MM.1S (cell line): Measurements from ENCODE around the gene TULP4.
"Not testable (repeated sequence)": the region's sequence is repeated elsewhere in the genome, so short reads cannot be mapped to it uniquely, and the experiment has no call there.

Experiments
- DNase-seq: peaks from one replicate; pipeline ENCODE4 v3.0.0-alpha.2; 2015
- H2AFZ ChIP-seq: fragments of 300-600 bp; sonication (generic); 2 replicates; pipeline ENCODE4 v1.6.0; 2016; ENCODE audit warnings: antibody characterized with exemption, low read length
- H3F3A ChIP-seq: fragments of 300-600 bp; sonication (generic); 2 replicates; pipeline ENCODE4 v1.6.1; 2016; ENCODE audit warnings: mild to moderate bottlenecking, antibody characterized with exemption, low read length, moderate library complexity, mixed read lengths; ENCODE audit not compliant: insufficient read depth
- H3K27ac ChIP-seq: fragments of 300-600 bp; sonication (generic); 2 replicates; pipeline ENCODE4 v1.5.1; 2016; ENCODE audit warnings: mild to moderate bottlenecking, low read length
- H3K27me3 ChIP-seq: fragments of 300-600 bp; sonication (generic); replicated peaks from 2 replicates; pipeline ENCODE4 v1.6.0; 2016; ENCODE audit warnings: low read length; ENCODE audit not compliant: insufficient read depth
- H3K36me3 ChIP-seq: fragments of 300-600 bp; sonication (generic); replicated peaks from 2 replicates; pipeline ENCODE4 v1.6.1; 2016; ENCODE audit warnings: mild to moderate bottlenecking, low read length, mixed read lengths; ENCODE audit not compliant: insufficient read depth
- H3K4me1 ChIP-seq: fragments of 300-600 bp; sonication (generic); 2 replicates; pipeline ENCODE4 v1.6.1; 2016; ENCODE audit warnings: low read length, mixed read lengths
- H3K4me2 ChIP-seq: fragments of 300-600 bp; sonication (generic); 2 replicates; pipeline ENCODE4 v1.6.0; 2016; ENCODE audit warnings: low read depth, low read length
- H3K4me3 ChIP-seq: fragments of 300-600 bp; sonication (generic); 2 replicates; pipeline ENCODE4 v1.5.1; 2016; ENCODE audit warnings: low read length, mixed read lengths
- H3K79me2 ChIP-seq: fragments of 300-600 bp; sonication (generic); 2 replicates; pipeline ENCODE4 v1.6.1; 2016; ENCODE audit warnings: mixed run types, low read length, mixed read lengths
- H3K9ac ChIP-seq: fragments of 300-600 bp; sonication (generic); 2 replicates; pipeline ENCODE4 v1.6.1; 2016; ENCODE audit warnings: low read length, mixed read lengths
- H3K9me2 ChIP-seq: fragments of 300-600 bp; sonication (generic); replicated peaks from 2 replicates; pipeline ENCODE4 v1.6.1; 2016; ENCODE audit warnings: mild to moderate bottlenecking, low read length, mixed read lengths; ENCODE audit not compliant: insufficient read depth
- H3K9me3 ChIP-seq: fragments of 300-600 bp; sonication (generic); replicated peaks from 2 replicates; pipeline ENCODE4 v1.6.1; 2016; ENCODE audit warnings: mild to moderate bottlenecking, low read length, mixed read lengths; ENCODE audit not compliant: insufficient read depth
- H4K20me1 ChIP-seq: fragments of 300-600 bp; sonication (generic); 2 replicates; pipeline ENCODE4 v1.6.1; 2016; ENCODE audit warnings: mild to moderate bottlenecking, low read length, moderate library complexity, mixed read lengths; ENCODE audit not compliant: insufficient read depth
- EZH2 ChIP-seq: fragments of 300-600 bp; sonication (generic); optimal IDR thresholded peaks from 2 replicates; pipeline ENCODE3; 2017; ENCODE audit warnings: low read depth, mild to moderate bottlenecking, antibody characterized with exemption, low read length, mixed read lengths
- EZH2phosphoT487 ChIP-seq: fragments of 300-600 bp; sonication (generic); IDR thresholded peaks from 2 replicates; pipeline ENCODE4 v1.6.1; 2018; ENCODE audit warnings: antibody characterized with exemption, low read length
- TF ChIP-seq, protein P1 (sequence below): fragments of 300-600 bp; sonication (generic); IDR thresholded peaks from 2 replicates; pipeline ENCODE4 v1.5.1; 2016; ENCODE audit warnings: antibody characterized with exemption, low read length, mixed read lengths

TULP4 gene

DNA sequence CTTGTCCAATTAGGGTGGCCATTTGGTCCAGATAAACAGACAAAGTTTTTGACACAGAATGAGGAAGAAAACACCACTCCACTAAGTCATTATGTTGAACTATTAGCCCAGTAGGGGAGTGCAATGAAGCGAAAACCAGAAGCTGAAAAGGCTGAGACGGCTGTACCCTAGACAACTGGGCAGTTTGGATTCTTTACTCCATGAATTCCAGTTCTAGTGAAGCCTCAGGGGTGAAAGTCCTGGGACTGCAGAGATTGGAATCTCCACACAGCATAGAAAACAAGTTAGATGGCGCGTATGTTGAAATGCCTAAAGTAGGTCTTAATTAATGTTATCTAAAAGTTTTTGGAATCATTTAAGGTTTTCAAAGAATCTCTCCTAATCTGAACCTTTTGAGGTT is 10.7 kb upstream of the TULP4 start:
- not testable (repeated sequence) for H2AFZ ChIP-seq, H3K27me3 ChIP-seq, H3K27ac ChIP-seq, H3K36me3 ChIP-seq, H4K20me1 ChIP-seq, H3K4me1 ChIP-seq, H3K9ac ChIP-seq, DNase-seq, H3F3A ChIP-seq, H3K4me2 ChIP-seq, H3K4me3 ChIP-seq, H3K9me3 ChIP-seq, H3K79me2 ChIP-seq, H3K9me2 ChIP-seq

DNA sequence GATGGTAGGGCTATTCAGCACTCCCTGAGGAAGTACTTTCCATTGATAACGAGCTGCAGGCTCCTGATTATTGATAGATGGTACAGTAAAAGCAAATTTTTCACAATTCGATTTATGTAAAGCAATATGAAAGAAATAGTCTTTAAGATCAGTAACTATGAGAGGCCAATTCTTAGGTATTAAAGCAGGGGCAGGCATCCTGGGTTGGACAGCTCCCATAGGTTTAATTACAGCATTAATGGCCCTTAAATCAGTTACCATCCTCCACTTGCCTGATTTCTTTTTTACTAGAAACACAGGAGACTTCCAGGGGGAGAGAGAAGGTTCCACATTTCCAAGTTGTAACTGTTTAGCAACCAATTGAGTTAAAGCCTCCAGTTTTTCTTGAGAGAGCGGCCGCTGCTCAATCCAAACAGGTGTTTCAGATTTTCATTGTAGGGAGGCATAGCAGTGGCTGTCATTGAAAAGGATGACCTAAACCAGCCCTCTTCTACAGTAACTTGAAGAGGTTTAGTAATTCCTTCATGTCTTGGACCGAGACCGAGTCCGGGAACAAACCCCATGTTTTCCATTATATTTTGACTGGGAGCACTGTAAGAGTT is 10.0 kb upstream of the TULP4 start:
- DNase-seq, H3K27me3 ChIP-seq: not testable (repeated sequence)

DNA sequence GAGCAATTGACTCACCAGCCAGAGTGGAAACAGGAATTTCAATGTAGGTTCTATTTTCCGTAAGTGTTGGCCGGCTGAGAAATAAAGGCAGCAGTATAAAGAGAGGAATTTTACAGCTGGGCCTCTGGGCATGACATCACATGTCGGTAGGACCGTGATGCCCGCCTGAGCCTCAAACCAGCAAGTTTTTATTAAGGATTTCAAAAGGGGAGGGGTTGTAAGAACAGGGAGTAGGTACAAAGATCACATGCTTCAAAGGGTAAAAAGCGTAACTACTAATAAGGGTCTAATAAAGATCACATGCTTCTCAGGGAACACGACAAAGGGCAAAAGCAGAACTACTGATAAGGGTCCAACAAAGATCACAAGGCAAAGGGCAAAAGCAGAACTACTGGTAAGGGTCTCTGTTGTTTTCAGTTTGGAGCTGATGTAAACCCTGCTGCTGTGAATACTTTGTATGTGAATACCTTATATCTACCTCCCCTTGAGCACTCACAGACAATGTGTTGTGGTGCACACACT is 9.0 kb upstream of the TULP4 start:
- Histone ChIP-seq H3K4me1 (no peaks in the 10 kb centered on the region), H3K4me3 (no peak overlapping the region), H3K4me2 (no peak overlapping the region), H3K27me3 (no peaks in the 10 kb centered on the region), H3K36me3 (no peaks in the 10 kb centered on the region), H3F3A (no peaks in the 10 kb centered on the region), H3K79me2 (no peaks in the 10 kb centered on the region), H3K9me2 (no peaks in the 10 kb centered on the region), H3K27ac (no peak overlapping the region), H3K9ac (no peak overlapping the region), H4K20me1 (no peaks in the 10 kb centered on the region), H2AFZ (no peak overlapping the region), H3K9me3 (no peaks in the 10 kb centered on the region)
- TF ChIP-seq EZH2 (no peak), EZH2phosphoT487 (no peak)
- TF ChIP-seq, protein P1, sequence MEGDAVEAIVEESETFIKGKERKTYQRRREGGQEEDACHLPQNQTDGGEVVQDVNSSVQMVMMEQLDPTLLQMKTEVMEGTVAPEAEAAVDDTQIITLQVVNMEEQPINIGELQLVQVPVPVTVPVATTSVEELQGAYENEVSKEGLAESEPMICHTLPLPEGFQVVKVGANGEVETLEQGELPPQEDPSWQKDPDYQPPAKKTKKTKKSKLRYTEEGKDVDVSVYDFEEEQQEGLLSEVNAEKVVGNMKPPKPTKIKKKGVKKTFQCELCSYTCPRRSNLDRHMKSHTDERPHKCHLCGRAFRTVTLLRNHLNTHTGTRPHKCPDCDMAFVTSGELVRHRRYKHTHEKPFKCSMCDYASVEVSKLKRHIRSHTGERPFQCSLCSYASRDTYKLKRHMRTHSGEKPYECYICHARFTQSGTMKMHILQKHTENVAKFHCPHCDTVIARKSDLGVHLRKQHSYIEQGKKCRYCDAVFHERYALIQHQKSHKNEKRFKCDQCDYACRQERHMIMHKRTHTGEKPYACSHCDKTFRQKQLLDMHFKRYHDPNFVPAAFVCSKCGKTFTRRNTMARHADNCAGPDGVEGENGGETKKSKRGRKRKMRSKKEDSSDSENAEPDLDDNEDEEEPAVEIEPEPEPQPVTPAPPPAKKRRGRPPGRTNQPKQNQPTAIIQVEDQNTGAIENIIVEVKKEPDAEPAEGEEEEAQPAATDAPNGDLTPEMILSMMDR, result no peak
- DNase-seq, result no peak

More for the DNA sequence above, 10.0 kb upstream of the TULP4 start:
- not testable (repeated sequence) for H3K79me2 ChIP-seq, H4K20me1 ChIP-seq, H3K9ac ChIP-seq, H3K4me2 ChIP-seq, H3F3A ChIP-seq, H3K9me3 ChIP-seq, H3K36me3 ChIP-seq, H3K4me1 ChIP-seq, H3K27ac ChIP-seq, H2AFZ ChIP-seq, H3K9me2 ChIP-seq, H3K4me3 ChIP-seq

DNA sequence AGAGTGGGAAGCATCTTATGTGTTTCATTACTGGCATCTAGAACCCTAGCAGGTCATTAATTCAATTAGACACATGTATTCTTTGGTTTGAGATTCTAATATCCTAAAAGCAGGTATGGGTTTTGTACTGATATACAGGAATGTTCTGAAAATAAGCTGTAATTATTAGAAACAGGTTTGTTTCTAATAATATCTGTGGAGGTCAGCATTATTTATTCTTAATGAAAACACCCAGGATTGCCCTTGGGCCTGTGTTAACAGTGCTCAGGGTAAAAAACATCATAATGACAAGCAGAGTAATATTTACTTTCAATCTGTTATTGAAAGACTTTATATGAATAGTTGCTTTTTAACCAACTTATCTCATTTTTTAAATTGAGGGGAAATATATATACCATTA is 8.0 kb upstream of the TULP4 start:
- no peaks in the 10 kb centered on the region for H3F3A ChIP-seq
- no peaks in the 10 kb centered on the region for H3K4me1 ChIP-seq
- no peak overlapping the region for H2AFZ ChIP-seq
- DNase-seq, result no peak
- H3K4me2 ChIP-seq, result no peak overlapping the region
- no peaks in the 10 kb centered on the region for H3K9me3 ChIP-seq
- no peaks in the 10 kb centered on the region for H3K9me2 ChIP-seq
- no peak overlapping the region for H3K9ac ChIP-seq
- TF ChIP-seq EZH2 (no peak), EZH2phosphoT487 (no peak)
- TF ChIP-seq, protein P1, result no peak
- no peaks in the 10 kb centered on the region for H3K36me3 ChIP-seq
- no peaks in the 10 kb centered on the region for H3K27me3 ChIP-seq
- no peaks in the 10 kb centered on the region for H3K79me2 ChIP-seq
- H4K20me1 ChIP-seq, result no peaks in the 10 kb centered on the region
- H3K4me3 ChIP-seq, result no peak overlapping the region
- H3K27ac ChIP-seq, result no peak overlapping the region
